ENCODE data around the gene SHLD1. TPM values are rescaled to one million over a fixed set of nuclear protein-coding genes. Genes with fewer than 3 reads are reported as not detected.

The SHLD1 gene
- total and polyA plus RNA-seq, 2 donors (not counting 1 experiment from before 2014, with no cell fraction given) = 3.3 to 4.2 TPM

- no peaks in the 10 kb centered on the region for H3K9me3 ChIP-seq (ENCODE audit: control insufficient read depth, insufficient read depth, low read depth, low read length)
- no peak overlapping the region for H3K4me3 ChIP-seq (replicated peaks in 1 of 4; ENCODE audit: control extremely low read depth in 1 of 4, insufficient read depth in 1 of 4, low read depth in 3 of 4, low read length in 4 of 4)
- H3K79me2 ChIP-seq (ENCODE audit: control insufficient read depth, insufficient read depth, low read length) = no peaks in the 10 kb centered on the region
- no peaks in the 10 kb centered on the region for H3K4me1 ChIP-seq (ENCODE audit: control insufficient read depth, extremely low read depth, insufficient read depth, low read length)
- H3K9ac ChIP-seq (ENCODE audit: insufficient read depth, low read length) = no peak overlapping the region
- H3K27ac ChIP-seq (ENCODE audit: insufficient read depth, low read length) = no peak overlapping the region
- no peaks in the 10 kb centered on the region for H4K20me1 ChIP-seq (ENCODE audit: control insufficient read depth, extremely low read depth, insufficient read depth, low read length)
- H2AFZ ChIP-seq (ENCODE audit: low read length) = no peak overlapping the region
- H3K27me3 ChIP-seq (ENCODE audit: control insufficient read depth, insufficient read depth, low read length) = no peaks in the 10 kb centered on the region
- H3K4me2 ChIP-seq (ENCODE audit: extremely low read depth, insufficient read depth, low read length) = no peak overlapping the region
- H3K36me3 ChIP-seq (ENCODE audit: control insufficient read depth, insufficient read depth, low read length) = no peaks in the 10 kb centered on the region
- DNase-seq (ENCODE audit: low read depth in 2 of 2) = no peak
- no peak for TF ChIP-seq EZH2 (IDR thresholded peaks at IDR 0.05; ENCODE audit: low read length, missing control alignments)
- TF ChIP-seq CTCF (conservative IDR thresholded peaks at IDR 0.05 in 1 of 2, IDR thresholded peaks at IDR 0.05 in 1 of 2; ENCODE audit: low read depth in 1 of 2, low read length in 2 of 2) = no peak
Measured at GRCh38 chr20:5827861-5828260, 77.7 kb downstream of the SHLD1 start.

- H4K20me1 ChIP-seq (ENCODE audit: control insufficient read depth, extremely low read depth, insufficient read depth, low read length) = no peaks in the 10 kb centered on the region
- H3K4me1 ChIP-seq (ENCODE audit: control insufficient read depth, extremely low read depth, insufficient read depth, low read length) = no peaks in the 10 kb centered on the region
- H3K9ac ChIP-seq (ENCODE audit: insufficient read depth, low read length) = no peak overlapping the region
- H3K9me3 ChIP-seq (ENCODE audit: control insufficient read depth, insufficient read depth, low read depth, low read length) = no peaks in the 10 kb centered on the region
- H2AFZ ChIP-seq (ENCODE audit: low read length) = no peak overlapping the region
- no peaks in the 10 kb centered on the region for H3K79me2 ChIP-seq (ENCODE audit: control insufficient read depth, insufficient read depth, low read length)
- DNase-seq (ENCODE audit: low read depth in 2 of 2) = no peak
- H3K4me2 ChIP-seq (ENCODE audit: extremely low read depth, insufficient read depth, low read length) = no peak overlapping the region
- no peak overlapping the region for H3K4me3 ChIP-seq (replicated peaks in 1 of 4; ENCODE audit: control extremely low read depth in 1 of 4, insufficient read depth in 1 of 4, low read depth in 3 of 4, low read length in 4 of 4)
- TF ChIP-seq EZH2 (IDR thresholded peaks at IDR 0.05; ENCODE audit: low read length, missing control alignments) (no peak), CTCF (conservative IDR thresholded peaks at IDR 0.05 in 1 of 2, IDR thresholded peaks at IDR 0.05 in 1 of 2; ENCODE audit: low read depth in 1 of 2, low read length in 2 of 2) (no peak)
- H3K27me3 ChIP-seq (ENCODE audit: control insufficient read depth, insufficient read depth, low read length) = no peaks in the 10 kb centered on the region
- no peak overlapping the region for H3K27ac ChIP-seq (ENCODE audit: insufficient read depth, low read length)
- no peaks in the 10 kb centered on the region for H3K36me3 ChIP-seq (ENCODE audit: control insufficient read depth, insufficient read depth, low read length)
Measured at GRCh38 chr20:5829241-5829809, 79.1 kb downstream of the SHLD1 start.

- no peaks in the 10 kb centered on the region for H3K79me2 ChIP-seq (ENCODE audit: control insufficient read depth, insufficient read depth, low read length)
- no peaks in the 10 kb centered on the region for H3K27me3 ChIP-seq (ENCODE audit: control insufficient read depth, insufficient read depth, low read length)
- H4K20me1 ChIP-seq (ENCODE audit: control insufficient read depth, extremely low read depth, insufficient read depth, low read length) = no peaks in the 10 kb centered on the region
- H2AFZ ChIP-seq (ENCODE audit: low read length) = no peak overlapping the region
- no peak for TF ChIP-seq CTCF (conservative IDR thresholded peaks at IDR 0.05 in 1 of 2, IDR thresholded peaks at IDR 0.05 in 1 of 2; ENCODE audit: low read depth in 1 of 2, low read length in 2 of 2)
- TF ChIP-seq EZH2 (IDR thresholded peaks at IDR 0.05; ENCODE audit: low read length, missing control alignments) = no peak
- no peaks in the 10 kb centered on the region for H3K36me3 ChIP-seq (ENCODE audit: control insufficient read depth, insufficient read depth, low read length)
- no peak for DNase-seq (ENCODE audit: low read depth in 2 of 2)
- H3K9me3 ChIP-seq (ENCODE audit: control insufficient read depth, insufficient read depth, low read depth, low read length) = no peaks in the 10 kb centered on the region
- no peak overlapping the region for H3K27ac ChIP-seq (ENCODE audit: insufficient read depth, low read length)
- no peak overlapping the region for H3K4me3 ChIP-seq (replicated peaks in 1 of 4; ENCODE audit: control extremely low read depth in 1 of 4, insufficient read depth in 1 of 4, low read depth in 3 of 4, low read length in 4 of 4)
- H3K4me1 ChIP-seq (ENCODE audit: control insufficient read depth, extremely low read depth, insufficient read depth, low read length) = peaks cover 10% of the 10 kb centered on the region
- H3K9ac ChIP-seq (ENCODE audit: insufficient read depth, low read length) = no peak overlapping the region
- H3K4me2 ChIP-seq (ENCODE audit: extremely low read depth, insufficient read depth, low read length) = no peak overlapping the region
Measured at GRCh38 chr20:5831539-5832237, 81.5 kb downstream of the SHLD1 start.
